H9 (cell line): ENCODE measurements around the gene ATP2C1. TPM values are rescaled to one million over a fixed set of nuclear protein-coding genes. Genes with fewer than 3 reads are reported as not detected.

Experiments
- DNase-seq: peaks from one replicate; pipeline ENCODE4 v3.0.0-alpha.2; 2017
- H2AFZ ChIP-seq: one replicate; pipeline ENCODE4 v1.6.1; 2013; ENCODE audit warnings: mild to moderate bottlenecking, low read length, control low read depth, moderate library complexity
- H2AK5ac ChIP-seq: 2 replicates; pipeline ENCODE4 v1.6.1; 2013; ENCODE audit warnings: low read length, control low read depth, mixed read lengths; ENCODE audit not compliant: insufficient read length
- H2BK120ac ChIP-seq: one replicate; pipeline ENCODE4 v1.6.1; 2013; ENCODE audit warnings: low read depth, mild to moderate bottlenecking, low read length, control low read depth, inconsistent platforms; ENCODE audit not compliant: poor library complexity, severe bottlenecking
- H2BK12ac ChIP-seq: 2 replicates; pipeline ENCODE4 v1.6.1; 2013; ENCODE audit warnings: low read length, control low read depth, mixed read lengths, low read depth; ENCODE audit not compliant: insufficient read length
- H2BK15ac ChIP-seq: 2 replicates; pipeline ENCODE4 v1.6.1; 2013; ENCODE audit warnings: low read depth, low read length, control low read depth
- H2BK20ac ChIP-seq: one replicate; pipeline ENCODE4 v1.6.1; 2013; ENCODE audit warnings: low read depth, mild to moderate bottlenecking, low read length, control low read depth, inconsistent platforms; ENCODE audit not compliant: poor library complexity, severe bottlenecking
- H2BK5ac ChIP-seq: 2 replicates; pipeline ENCODE4 v1.6.1; 2013; ENCODE audit warnings: low read length, control low read depth, mixed read lengths; ENCODE audit not compliant: insufficient read length
- H3K14ac ChIP-seq: 2 replicates; pipeline ENCODE4 v1.6.1; 2013; ENCODE audit warnings: low read length, control low read depth; ENCODE audit not compliant: insufficient read depth
- H3K18ac ChIP-seq: 2 replicates; pipeline ENCODE4 v1.6.1; 2013; ENCODE audit warnings: low read depth, mild to moderate bottlenecking, mixed read lengths, low read length, control low read depth; ENCODE audit not compliant: insufficient read length
- H3K23ac ChIP-seq: 2 replicates; pipeline ENCODE4 v1.6.1; 2013; ENCODE audit warnings: low read length, control low read depth, mixed read lengths, low read depth; ENCODE audit not compliant: insufficient read length
- H3K23me2 ChIP-seq: 2 replicates; pipeline ENCODE4 v1.6.1; 2013; ENCODE audit warnings: low read depth, mild to moderate bottlenecking, mixed read lengths, low read length, control low read depth; ENCODE audit not compliant: insufficient read length, poor library complexity, severe bottlenecking
- H3K27ac ChIP-seq: 2 replicates; pipeline ENCODE4 v1.5.1; 2013; ENCODE audit warnings: low read length, control low read depth, mixed read lengths, low read depth; ENCODE audit not compliant: insufficient read length
- H3K27me3 ChIP-seq: 2 replicates; pipeline ENCODE4 v1.6.1; 2013; ENCODE audit warnings: low read length, control low read depth, inconsistent platforms; ENCODE audit not compliant: insufficient read depth
- H3K4ac ChIP-seq: 2 replicates; pipeline ENCODE4 v1.6.1; 2013; ENCODE audit warnings: low read depth, mild to moderate bottlenecking, control low read depth, inconsistent platforms, low read length, moderate library complexity
- H3K4me1 ChIP-seq: 2 replicates; pipeline ENCODE4 v1.6.1; 2013; ENCODE audit warnings: low read length, control low read depth, inconsistent platforms; ENCODE audit not compliant: insufficient read depth
- H3K4me2 ChIP-seq: 2 replicates; pipeline ENCODE4 v1.6.1; 2013; ENCODE audit warnings: low read length, control low read depth, mixed read lengths; ENCODE audit not compliant: insufficient read length, insufficient read depth
- H3K56ac ChIP-seq: 2 replicates; pipeline ENCODE4 v1.6.1; 2013; ENCODE audit warnings: low read depth, mild to moderate bottlenecking, mixed read lengths, low read length, control low read depth; ENCODE audit not compliant: insufficient read length
- H3K79me1 ChIP-seq: 2 replicates; pipeline ENCODE4 v1.6.1; 2013; ENCODE audit warnings: low read depth, mild to moderate bottlenecking, moderate library complexity, low read length, control low read depth, inconsistent platforms; ENCODE audit not compliant: insufficient read depth, poor library complexity, severe bottlenecking
- H3K79me2 ChIP-seq: 2 replicates; pipeline ENCODE4 v1.6.1; 2013; ENCODE audit warnings: low read length, control low read depth, inconsistent platforms; ENCODE audit not compliant: insufficient read depth
- H3K9ac ChIP-seq: 2 replicates; pipeline ENCODE4 v1.6.1; 2013; ENCODE audit warnings: low read length, control low read depth, mixed read lengths; ENCODE audit not compliant: insufficient read length; ENCODE audit errors: extremely low read depth
- H3K9me3 ChIP-seq: one replicate; pipeline ENCODE4 v1.6.1; 2013; ENCODE audit warnings: low read depth, low read length, inconsistent platforms; ENCODE audit not compliant: control insufficient read depth
- H3T11ph ChIP-seq: one replicate; pipeline ENCODE4 v1.6.1; 2013; ENCODE audit warnings: mild to moderate bottlenecking, low read length, control low read depth, inconsistent platforms
- H4K20me1 ChIP-seq: one replicate; pipeline ENCODE4 v1.6.1; 2013; ENCODE audit not compliant: control insufficient read depth, insufficient read length, insufficient read depth
- H4K5ac ChIP-seq: 2 replicates; pipeline ENCODE4 v1.6.1; 2013; ENCODE audit warnings: low read depth, mild to moderate bottlenecking, mixed read lengths, low read length, control low read depth; ENCODE audit not compliant: insufficient read length
- H4K8ac ChIP-seq: replicated peaks from 2 replicates; pipeline ENCODE4 v1.6.1; 2013; ENCODE audit warnings: low read length, control low read depth, mixed read lengths, low read depth; ENCODE audit not compliant: insufficient read length
- H4K91ac ChIP-seq: 2 replicates; pipeline ENCODE4 v1.6.1; 2013; ENCODE audit warnings: low read depth, mild to moderate bottlenecking, moderate library complexity, mixed read lengths, low read length, control low read depth; ENCODE audit not compliant: insufficient read length
- H3K27ac Mint-ChIP-seq, 3 experiments: 2 replicates in 2 of 3; 3 replicates in 1 of 3; pipeline ENCODE4 v1.8.0; 2020 to 2021; ENCODE audit warnings: mixed read lengths in 3 of 3, mild to moderate bottlenecking in 1 of 3, moderate library complexity in 1 of 3
- H3K27me3 Mint-ChIP-seq: 2 replicates; pipeline ENCODE4 v1.8.0; 2021; ENCODE audit warnings: low read depth, mild to moderate bottlenecking, moderate library complexity, mixed read lengths
- H3K36me3 Mint-ChIP-seq, 3 experiments: 2 replicates in 2 of 3; 3 replicates in 1 of 3; pipeline ENCODE4 v1.8.0; 2020 to 2021; ENCODE audit warnings: low read depth in 3 of 3, mixed read lengths in 3 of 3; ENCODE audit not compliant: insufficient read depth in 1 of 3
- H3K4me1 Mint-ChIP-seq, 2 experiments: 2 replicates each; pipeline ENCODE4 v1.8.0; 2020; ENCODE audit warnings: mixed read lengths in 2 of 2
- H3K4me3 Mint-ChIP-seq, 2 experiments: 2 replicates in 1 of 2; 3 replicates in 1 of 2; pipeline ENCODE4 v1.8.0; 2020 to 2021; ENCODE audit warnings: mild to moderate bottlenecking in 2 of 2, mixed read lengths in 2 of 2, moderate library complexity in 1 of 2
- H3K9me3 Mint-ChIP-seq, 2 experiments: 2 replicates in 1 of 2; 3 replicates in 1 of 2; pipeline ENCODE4 v1.8.0; 2020; ENCODE audit warnings: mild to moderate bottlenecking in 2 of 2, mixed read lengths in 2 of 2, moderate library complexity in 1 of 2
- CTCF ChIP-seq: fragments of 200-600 bp; sonication (generic); conservative IDR thresholded peaks from 3 replicates; pipeline ENCODE4 v1.8.0; 2021; ENCODE audit warnings: antibody characterized with exemption, mild to moderate bottlenecking
- WGBS: extraction: QIAGEN DNeasy Blood & Tissue Kit; methylation state at CpG from one replicate; pipeline ENCODE4 v1.1.7; 2013; ENCODE audit warnings: missing lambda C conversion rate, low lambda C conversion rate, mixed read lengths; ENCODE audit not compliant: insufficient read length; ENCODE audit errors: extremely low coverage; 5-methylcytosine and 5-hydroxymethylcytosine counted together
- total RNA-seq: library from RNA; stranded (reverse); gene quantifications from 2 replicates; pipeline ENCODE4 v1.2.1, GENCODE V29; 2021

The ATP2C1 gene
- total RNA-seq, 1 experiment from 2014 or later, result 65.5 TPM

GRCh38 chr3:130853581-130853980, 40.3 kb upstream of the ATP2C1 start:
- H3K18ac ChIP-seq, result no peak overlapping the region
- H3K4me1 Mint-ChIP-seq, result peaks cover 14 to 21% of the 10 kb centered on the region in 2 experiments
- H2BK12ac ChIP-seq, result no peak overlapping the region

More at GRCh38 chr3:130853581-130853980, 40.3 kb upstream of the ATP2C1 start:
- no peaks in the 10 kb centered on the region for H4K20me1 ChIP-seq
- TF ChIP-seq CTCF, result no peak
- H2BK120ac ChIP-seq, result no peak overlapping the region
- H3K79me1 ChIP-seq, result no peaks in the 10 kb centered on the region
- no peak overlapping the region for H2BK5ac ChIP-seq
- no peak for DNase-seq
- no peak overlapping the region for H4K8ac ChIP-seq
- no peaks in the 10 kb centered on the region for H3K9me3 Mint-ChIP-seq
- H3K14ac ChIP-seq, result no peak overlapping the region
- H3K27me3 ChIP-seq, result no peaks in the 10 kb centered on the region
- H2AK5ac ChIP-seq, result no peak overlapping the region
- no peak overlapping the region for H2AFZ ChIP-seq
- no peak overlapping the region for H3K9ac ChIP-seq
- no peak overlapping the region for H3K56ac ChIP-seq
- H2BK20ac ChIP-seq, result no peak overlapping the region
- no peak overlapping the region for H3K4me2 ChIP-seq
- no CpG with 5 or more reads among the region's 2 CpGs for WGBS
- peaks cover 8% of the 10 kb centered on the region; the same call in 1 of the 2 replicates for H3K4me1 ChIP-seq
- no peak overlapping the region for H3K27ac Mint-ChIP-seq
- H4K5ac ChIP-seq, result no peak overlapping the region
- no peak overlapping the region for H2BK15ac ChIP-seq
- H3K23ac ChIP-seq, result no peak overlapping the region
- no peaks in the 10 kb centered on the region for H3K23me2 ChIP-seq
- no peaks in the 10 kb centered on the region for H3K27me3 Mint-ChIP-seq
- no peak overlapping the region for H3T11ph ChIP-seq
- H3K9me3 ChIP-seq, result no peaks in the 10 kb centered on the region
- H3K4me3 Mint-ChIP-seq, result no peak overlapping the region
- no peak overlapping the region for H4K91ac ChIP-seq
- H3K27ac ChIP-seq, result no peak overlapping the region
- H3K4ac ChIP-seq, result no peak overlapping the region
- H3K36me3 Mint-ChIP-seq, result no peaks in the 10 kb centered on the region
- no peaks in the 10 kb centered on the region for H3K79me2 ChIP-seq
